BLaER1 (cell line): ENCODE data around the gene SRA1.
A peak's percentile ranks its signal among the peaks of the same experiment; 100 is the strongest.

Experiments used
- H3K27ac ChIP-seq: shearing (Covaris generic); formaldehyde crosslinking; 2 replicates; pipeline ENCODE4 v1.8.1; 2022
- H3K27me3 ChIP-seq: shearing (Covaris generic); formaldehyde crosslinking; 2 replicates; pipeline ENCODE4 v1.8.1; 2022
- H3K36me3 ChIP-seq: shearing (Covaris generic); formaldehyde crosslinking; 2 replicates; pipeline ENCODE4 v1.8.1; 2022
- H3K4me1 ChIP-seq: shearing (Covaris generic); formaldehyde crosslinking; 2 replicates; pipeline ENCODE4 v1.8.1; 2022
- H3K4me2 ChIP-seq: shearing (Covaris generic); formaldehyde crosslinking; 2 replicates; pipeline ENCODE4 v1.8.1; 2022
- H3K4me3 ChIP-seq: shearing (Covaris generic); formaldehyde crosslinking; 2 replicates; pipeline ENCODE4 v1.8.1; 2022
- H3K9ac ChIP-seq: shearing (Covaris generic); formaldehyde crosslinking; 2 replicates; pipeline ENCODE4 v1.8.1; 2022
- H3K9me3 ChIP-seq: shearing (Covaris generic); formaldehyde crosslinking; 2 replicates; pipeline ENCODE4 v1.8.1; 2022
- H4K20me1 ChIP-seq: shearing (Covaris generic); formaldehyde crosslinking; 2 replicates; pipeline ENCODE4 v1.8.1; 2022
- Cebpa-rat ChIP-seq: shearing (Covaris generic); IDR thresholded peaks from 2 replicates; pipeline ENCODE4 v1.8.1; 2022

Gene SRA1

DNA sequence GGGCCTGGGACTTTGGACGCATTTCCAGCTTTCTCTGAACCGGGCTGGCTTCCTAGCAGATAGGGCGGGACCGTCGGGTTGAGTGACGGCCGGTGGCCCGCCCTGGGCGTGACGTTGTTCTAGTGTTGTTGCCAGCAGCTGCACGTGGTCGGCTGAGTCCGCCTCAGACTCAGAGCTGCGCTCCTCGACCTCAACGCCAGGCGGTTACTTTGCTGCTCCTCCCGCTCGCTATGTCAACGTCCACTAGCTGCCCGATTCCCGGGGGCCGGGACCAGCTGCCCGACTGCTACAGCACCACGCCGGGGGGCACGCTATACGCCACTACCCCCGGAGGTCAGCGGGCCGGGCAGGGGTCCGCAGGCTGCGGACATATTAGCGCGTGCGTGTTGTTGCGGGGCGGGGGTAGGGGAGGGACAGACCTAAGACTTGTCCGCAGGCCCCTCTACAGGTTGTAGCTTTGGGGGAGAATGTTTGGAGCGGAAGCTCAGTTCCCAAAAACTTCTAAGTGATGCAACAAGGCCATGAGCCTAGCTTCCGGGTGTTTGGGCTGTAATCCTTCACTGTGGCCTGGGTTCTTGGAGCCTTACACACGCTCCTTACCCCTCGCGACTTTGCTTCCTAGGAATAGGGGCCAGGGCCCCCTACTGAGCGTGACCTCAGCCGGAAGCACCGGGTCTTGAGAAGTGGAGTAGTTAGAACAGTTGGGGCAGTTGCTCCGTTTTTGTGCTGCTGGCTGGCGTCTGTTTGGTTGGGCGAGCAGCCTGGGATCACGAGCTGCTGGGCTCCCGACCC lies 9.6 kb downstream of the SRA1 start, which contains the start of gene EIF4EBP3:
TSS of gene EIF4EBP3 (plus strand) at position 155 of the 792 bp plus-strand sequence. CDS start at position 231, 76 bp downstream.
- Histone ChIP-seq H3K9ac (peak within 1 kb of the TSS; percentile 82), H3K4me1 (peaks cover 42% of the 10 kb centered on the region), H3K27me3 (no peaks in the 10 kb centered on the region), H3K36me3 (peaks cover 65% of the 10 kb centered on the region), H3K4me2 (peak within 1 kb of the TSS; percentile 83), H4K20me1 (no peaks in the 10 kb centered on the region), H3K9me3 (no peaks in the 10 kb centered on the region), H3K4me3 (peak within 1 kb of the TSS; percentile 68), H3K27ac (peak within 1 kb of the TSS; percentile 91)
- no peak for TF ChIP-seq Cebpa-rat

DNA sequence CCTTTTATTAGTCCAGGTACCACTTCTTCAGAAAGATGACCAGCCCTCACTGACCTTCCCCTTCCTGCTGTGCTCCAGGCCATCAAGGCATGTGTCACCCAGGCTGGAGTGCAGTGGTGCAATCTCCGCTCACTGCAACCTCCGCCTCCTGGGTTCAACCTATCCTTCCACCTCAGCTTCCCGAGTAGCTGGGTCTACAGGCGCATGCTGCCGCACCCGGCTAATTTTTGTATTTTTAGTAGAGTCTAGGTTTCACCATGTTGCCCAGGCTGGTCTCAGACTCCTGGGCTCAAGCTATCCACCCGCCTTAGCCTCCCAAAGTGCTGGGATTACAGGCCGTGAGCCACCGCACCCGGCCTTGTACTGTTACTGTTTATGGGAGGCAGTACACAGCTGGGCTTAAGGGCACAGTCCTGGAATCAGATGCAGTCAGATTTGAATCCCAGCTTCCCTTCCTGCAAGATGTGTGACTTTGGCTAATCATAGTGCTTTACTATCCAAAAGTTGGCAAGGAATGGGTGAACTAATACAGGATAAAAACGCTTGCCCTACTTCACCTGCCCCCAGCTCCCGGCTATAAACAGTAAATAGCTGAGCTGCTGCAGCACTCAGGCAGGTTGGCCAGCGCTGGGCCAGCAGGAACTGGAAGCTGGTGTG lies 10.3 kb downstream of the SRA1 start:
- H4K20me1 ChIP-seq, result no peaks in the 10 kb centered on the region
- peak overlapping the region; percentile 68 for H3K4me3 ChIP-seq
- H3K36me3 ChIP-seq, result peaks cover 67% of the 10 kb centered on the region
- no peak for TF ChIP-seq Cebpa-rat
- H3K9ac ChIP-seq, result peak overlapping the region; percentile 82
- peak overlapping the region; percentile 83 for H3K4me2 ChIP-seq
- H3K27ac ChIP-seq, result peak overlapping the region; percentile 91
- H3K9me3 ChIP-seq, result no peaks in the 10 kb centered on the region
- peaks cover 42% of the 10 kb centered on the region for H3K4me1 ChIP-seq
- H3K27me3 ChIP-seq, result no peaks in the 10 kb centered on the region

DNA sequence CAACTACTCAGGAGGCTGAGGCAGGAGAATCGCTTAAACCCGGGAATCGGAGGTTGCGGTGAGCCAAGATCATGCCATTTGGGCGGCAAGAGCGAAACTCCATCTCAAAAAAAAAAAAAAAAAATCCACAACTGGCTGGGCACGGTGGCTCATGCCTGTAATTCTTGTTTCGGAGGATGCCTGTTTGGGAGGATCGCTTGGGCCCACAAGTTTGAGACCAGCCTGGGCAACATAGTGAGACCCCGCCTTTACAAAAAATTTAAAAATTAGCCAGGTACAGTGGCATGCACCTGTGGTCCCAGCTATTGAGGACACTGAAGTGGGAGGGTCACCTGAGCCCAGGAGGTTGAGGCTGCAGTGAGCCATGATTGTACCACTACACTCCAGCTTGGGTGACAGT lies 11.7 kb downstream of the SRA1 start:
- Histone ChIP-seq H3K27ac (no peak overlapping the region), H3K36me3 (peaks cover 67% of the 10 kb centered on the region), H3K4me1 (peaks cover 35% of the 10 kb centered on the region), H3K4me3 (no peak overlapping the region), H4K20me1 (no peaks in the 10 kb centered on the region), H3K9ac (no peak overlapping the region), H3K9me3 (no peaks in the 10 kb centered on the region), H3K27me3 (no peaks in the 10 kb centered on the region), H3K4me2 (no peak overlapping the region)
- no peak for TF ChIP-seq Cebpa-rat

DNA sequence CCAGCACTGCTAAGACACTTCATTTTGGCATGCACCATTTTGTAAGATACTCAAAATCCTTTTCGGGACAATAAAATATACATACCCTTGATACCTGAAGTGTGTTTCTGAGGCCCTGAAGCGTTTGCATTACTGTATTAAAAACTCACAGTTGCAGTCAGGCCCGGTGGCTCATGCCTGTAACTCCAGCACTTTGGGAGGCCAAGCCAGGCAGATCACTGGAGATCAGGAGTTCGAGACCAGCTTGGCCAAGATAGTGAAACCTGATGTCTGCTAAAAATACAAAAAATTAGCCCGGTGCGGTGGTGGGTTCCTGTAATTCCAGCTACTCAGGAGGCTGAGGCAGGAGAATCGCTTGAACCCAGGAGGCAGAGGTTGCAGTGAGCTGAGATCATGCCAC lies 12.3 kb downstream of the SRA1 start:
- Histone ChIP-seq H3K27ac (no peak overlapping the region), H3K9ac (no peak overlapping the region), H3K4me3 (no peak overlapping the region), H3K4me1 (peaks cover 34% of the 10 kb centered on the region), H3K9me3 (no peaks in the 10 kb centered on the region), H3K36me3 (peaks cover 67% of the 10 kb centered on the region), H3K27me3 (no peaks in the 10 kb centered on the region), H4K20me1 (no peaks in the 10 kb centered on the region), H3K4me2 (no peak overlapping the region)
- TF ChIP-seq Cebpa-rat, result no peak

DNA sequence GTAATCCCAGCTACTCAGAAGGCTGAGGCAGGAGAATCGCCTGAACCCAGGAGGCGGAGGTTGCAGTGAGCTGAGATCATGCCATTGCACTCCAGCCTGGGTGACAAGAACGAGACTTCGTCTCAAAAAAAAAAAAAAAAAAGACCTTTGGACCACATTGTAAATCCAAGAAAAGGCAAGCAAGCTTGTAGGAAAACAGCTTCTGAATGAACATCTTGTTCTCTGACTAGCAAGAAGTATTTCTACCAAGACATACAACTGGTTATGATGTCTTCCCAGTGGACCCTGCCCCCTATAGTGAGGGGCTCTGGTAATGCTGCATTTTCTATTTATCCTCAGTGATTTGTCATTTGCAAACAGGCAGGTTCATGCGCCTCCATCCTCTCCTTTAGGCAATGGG lies 14.3 kb downstream of the SRA1 start:
- Histone ChIP-seq H3K27ac (no peak overlapping the region), H3K4me1 (peaks cover 16% of the 10 kb centered on the region), H4K20me1 (no peaks in the 10 kb centered on the region), H3K4me2 (no peak overlapping the region), H3K9me3 (no peaks in the 10 kb centered on the region), H3K27me3 (no peaks in the 10 kb centered on the region), H3K4me3 (no peak overlapping the region), H3K36me3 (peaks cover 73% of the 10 kb centered on the region), H3K9ac (no peak overlapping the region)
- no peak for TF ChIP-seq Cebpa-rat

DNA sequence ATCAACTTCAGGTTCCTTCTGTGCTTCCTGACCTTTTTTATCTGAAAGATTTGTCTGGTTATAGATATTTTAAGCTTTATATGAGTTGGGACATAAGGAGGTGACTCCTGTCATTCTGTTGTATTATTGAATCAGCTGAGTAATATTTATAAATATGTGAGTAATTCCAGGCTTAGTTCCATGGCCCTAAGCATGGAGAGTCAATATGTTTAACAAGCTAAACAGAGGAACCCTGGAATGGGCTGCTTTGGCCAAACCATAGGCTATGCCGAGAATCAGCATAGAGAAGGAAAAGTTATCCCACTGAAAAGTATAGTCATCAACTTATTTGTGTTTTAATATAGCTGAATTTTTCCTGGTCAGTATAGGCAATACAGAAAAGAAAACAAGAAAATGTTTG lies 17.0 kb downstream of the SRA1 start:
- TF ChIP-seq Cebpa-rat, result no peak
- Histone ChIP-seq H3K9me3 (no peaks in the 10 kb centered on the region), H3K27me3 (no peaks in the 10 kb centered on the region), H3K4me3 (no peak overlapping the region), H4K20me1 (no peaks in the 10 kb centered on the region), H3K4me1 (no peaks in the 10 kb centered on the region), H3K4me2 (no peak overlapping the region), H3K36me3 (peaks cover 99% of the 10 kb centered on the region), H3K27ac (no peak overlapping the region), H3K9ac (no peak overlapping the region)

DNA sequence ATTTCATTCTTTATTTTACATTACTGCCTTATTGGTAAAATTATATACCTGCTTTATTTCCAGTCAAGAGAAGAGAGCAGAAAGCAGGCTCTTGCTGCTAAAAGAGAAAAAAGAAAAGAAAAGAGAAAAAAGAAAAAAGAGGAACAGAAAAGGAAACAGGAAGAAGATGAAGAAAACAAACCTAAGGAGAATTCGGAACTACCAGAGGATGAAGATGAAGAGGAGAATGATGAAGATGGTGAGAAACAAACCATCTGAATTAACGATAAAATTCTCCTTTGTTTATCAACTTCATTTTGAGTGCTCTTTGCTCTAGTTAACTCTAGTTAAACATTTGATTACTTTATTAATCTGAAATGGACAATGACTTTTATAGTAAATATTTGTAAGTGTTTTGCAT lies 33.3 kb downstream of the SRA1 start:
- H3K4me2 ChIP-seq, result no peak overlapping the region
- 0 out of 2 replicates have a peak, but pooled peaks cover 8% of the 10 kb centered on the region for H4K20me1 ChIP-seq
- peaks cover 72% of the 10 kb centered on the region for H3K36me3 ChIP-seq
- no peak overlapping the region for H3K9ac ChIP-seq
- no peak overlapping the region for H3K27ac ChIP-seq
- H3K4me1 ChIP-seq, result peaks cover 3% of the 10 kb centered on the region; the same call in 1 of the 2 replicates
- no peak overlapping the region for H3K4me3 ChIP-seq
- no peaks in the 10 kb centered on the region for H3K9me3 ChIP-seq
- TF ChIP-seq Cebpa-rat, result no peak
- H3K27me3 ChIP-seq, result no peaks in the 10 kb centered on the region

DNA sequence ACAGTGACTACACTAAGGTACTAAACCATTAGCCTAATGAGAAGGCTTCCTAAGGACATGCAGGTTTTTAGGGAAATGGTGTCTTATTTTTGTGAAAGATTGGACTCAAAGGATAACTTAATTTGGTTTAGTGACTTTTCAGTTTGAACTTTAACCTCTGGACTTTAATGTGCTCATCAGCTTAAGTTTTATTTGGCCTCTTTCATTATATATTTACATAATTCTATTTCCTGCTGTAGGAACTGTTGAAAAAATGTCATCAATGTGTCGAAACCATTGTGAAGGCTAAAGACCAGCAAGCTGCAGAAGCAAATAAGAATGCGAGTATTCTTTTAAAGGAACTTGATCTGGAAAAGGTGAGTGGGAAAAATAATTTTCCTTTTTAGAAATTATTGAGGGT lies 44.1 kb downstream of the SRA1 start:
- TF ChIP-seq Cebpa-rat, result no peak
- no peak overlapping the region for H3K4me3 ChIP-seq
- no peaks in the 10 kb centered on the region for H3K4me1 ChIP-seq
- H4K20me1 ChIP-seq, result no peaks in the 10 kb centered on the region
- H3K9me3 ChIP-seq, result peaks cover 24% of the 10 kb centered on the region
- H3K27ac ChIP-seq, result no peak overlapping the region
- no peaks in the 10 kb centered on the region for H3K27me3 ChIP-seq
- peaks cover 80% of the 10 kb centered on the region for H3K36me3 ChIP-seq
- no peak overlapping the region for H3K9ac ChIP-seq
- H3K4me2 ChIP-seq, result no peak overlapping the region

DNA sequence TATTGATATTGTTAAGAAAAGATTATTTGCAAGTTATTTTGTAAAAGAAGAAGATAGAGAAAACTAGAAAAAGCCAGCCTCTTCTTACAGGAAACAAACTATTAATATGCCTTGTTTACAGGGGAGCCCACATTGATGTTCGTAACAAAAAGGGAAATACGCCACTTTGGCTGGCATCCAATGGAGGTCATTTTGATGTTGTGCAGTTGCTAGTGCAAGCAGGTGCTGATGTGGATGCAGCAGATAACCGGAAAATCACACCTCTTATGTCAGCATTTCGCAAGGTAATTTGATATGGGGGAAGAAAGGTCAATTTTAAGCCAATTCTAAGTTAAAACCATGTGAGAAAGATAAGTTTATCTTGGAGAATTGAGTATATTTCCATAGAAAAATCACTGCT lies 47.4 kb downstream of the SRA1 start:
- Histone ChIP-seq H3K4me3 (no peak overlapping the region), H3K9ac (no peak overlapping the region), H3K4me2 (no peak overlapping the region), H3K4me1 (no peaks in the 10 kb centered on the region), H4K20me1 (no peaks in the 10 kb centered on the region), H3K9me3 (peaks cover 18% of the 10 kb centered on the region), H3K27me3 (no peaks in the 10 kb centered on the region), H3K36me3 (peaks cover 98% of the 10 kb centered on the region), H3K27ac (no peak overlapping the region)
- no peak for TF ChIP-seq Cebpa-rat

DNA sequence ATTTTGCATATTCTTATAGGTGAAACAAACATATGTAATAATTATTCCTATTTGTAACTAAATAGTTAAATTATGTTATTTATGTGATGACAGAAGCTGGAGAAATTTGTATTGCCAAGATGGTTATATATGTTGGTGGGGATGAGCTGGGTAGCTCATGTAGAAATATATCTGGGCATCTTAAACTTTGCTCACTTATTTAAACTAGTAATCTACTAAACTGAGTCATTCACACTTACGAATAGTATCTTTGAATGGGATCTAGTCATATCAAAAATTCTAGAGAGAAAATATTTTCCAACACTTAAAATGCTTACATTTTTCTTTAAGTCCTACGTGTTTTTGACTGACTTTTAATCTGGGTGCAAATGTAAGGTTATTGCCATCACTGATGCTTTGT lies 54.4 kb downstream of the SRA1 start:
- TF ChIP-seq Cebpa-rat, result no peak
- Histone ChIP-seq H3K4me2 (no peak overlapping the region), H3K27ac (no peak overlapping the region), H3K4me1 (no peaks in the 10 kb centered on the region), H3K9ac (no peak overlapping the region), H3K36me3 (peaks cover 65% of the 10 kb centered on the region), H3K9me3 (no peaks in the 10 kb centered on the region), H3K27me3 (no peaks in the 10 kb centered on the region), H4K20me1 (no peaks in the 10 kb centered on the region), H3K4me3 (no peak overlapping the region)
